HG02678 (cell line): ENCODE data around the gene PSMF1.

Experiments used
- ATAC-seq: cut with Tn5 transposase; IDR thresholded peaks from one replicate; pipeline ENCODE4 v1.9.1; 2021; ENCODE audit warnings: mild to moderate bottlenecking, moderate library complexity; ENCODE audit not compliant: unreplicated experiment

The PSMF1 gene, protein sequence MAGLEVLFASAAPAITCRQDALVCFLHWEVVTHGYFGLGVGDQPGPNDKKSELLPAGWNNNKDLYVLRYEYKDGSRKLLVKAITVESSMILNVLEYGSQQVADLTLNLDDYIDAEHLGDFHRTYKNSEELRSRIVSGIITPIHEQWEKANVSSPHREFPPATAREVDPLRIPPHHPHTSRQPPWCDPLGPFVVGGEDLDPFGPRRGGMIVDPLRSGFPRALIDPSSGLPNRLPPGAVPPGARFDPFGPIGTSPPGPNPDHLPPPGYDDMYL

DNA sequence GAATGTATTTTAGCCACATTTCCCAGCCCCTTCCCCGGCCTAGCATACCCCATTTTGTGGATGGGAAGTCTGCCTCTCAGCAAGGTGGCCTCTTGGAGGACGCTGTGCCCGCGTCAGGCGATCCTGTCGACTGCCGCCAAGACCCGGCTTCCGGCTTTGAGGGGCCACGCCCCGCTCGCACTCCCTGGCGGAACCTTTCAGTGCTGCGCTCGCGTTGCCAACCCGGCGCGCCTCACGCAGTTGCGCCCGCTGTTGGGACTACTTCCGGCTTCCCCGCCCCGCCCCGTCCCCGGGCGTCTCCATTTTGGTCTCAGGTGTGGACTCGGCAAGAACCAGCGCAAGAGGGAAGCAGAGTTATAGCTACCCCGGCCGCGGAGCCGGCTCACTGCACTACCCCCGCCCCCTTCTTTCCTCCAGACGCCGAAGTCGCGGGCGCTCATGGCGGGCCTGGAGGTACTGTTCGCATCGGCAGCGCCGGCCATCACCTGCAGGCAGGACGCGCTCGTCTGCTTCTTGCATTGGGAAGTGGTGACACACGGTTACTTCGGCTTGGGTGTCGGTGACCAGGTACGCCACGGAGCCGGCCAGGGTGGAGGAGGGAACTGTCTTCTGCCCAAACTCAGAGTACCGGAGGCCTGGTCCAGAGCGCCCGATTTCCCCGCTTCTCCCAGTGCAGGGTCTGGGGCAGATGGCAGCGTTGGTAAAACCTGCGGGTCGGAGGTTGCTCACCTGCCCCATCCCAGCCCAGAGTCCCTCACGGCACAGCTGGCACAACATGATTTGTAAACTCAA lies at the start of gene PSMF1:
TSS of gene PSMF1 (plus strand) at position 267 of the 792 bp plus-strand sequence. CDS start at position 439, 172 bp downstream.
- ATAC-seq = peak; percentile 98

DNA sequence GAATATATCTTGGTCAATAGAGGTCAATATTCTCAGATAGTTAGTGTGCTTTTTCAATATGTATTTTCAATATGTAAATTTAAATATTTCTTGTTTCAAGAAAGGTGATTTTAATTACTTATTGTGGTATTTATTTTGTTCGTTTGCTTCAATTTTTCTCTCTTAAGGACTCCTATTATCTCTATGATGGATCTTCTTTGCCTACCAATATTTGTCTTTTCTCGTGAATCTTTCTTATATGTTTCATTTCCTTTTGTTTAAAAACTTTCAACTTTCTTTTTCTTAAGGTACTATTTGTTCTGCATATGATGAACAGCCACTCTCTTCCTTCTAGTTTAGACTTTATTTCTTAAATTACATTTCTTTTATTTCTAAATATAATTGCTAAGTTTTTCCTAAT lies 46.1 kb upstream of the PSMF1 start:
- no peak for ATAC-seq

- no peak for ATAC-seq
Measured at GRCh38 chr20:1075616-1076015, 42.8 kb upstream of the PSMF1 start.

DNA sequence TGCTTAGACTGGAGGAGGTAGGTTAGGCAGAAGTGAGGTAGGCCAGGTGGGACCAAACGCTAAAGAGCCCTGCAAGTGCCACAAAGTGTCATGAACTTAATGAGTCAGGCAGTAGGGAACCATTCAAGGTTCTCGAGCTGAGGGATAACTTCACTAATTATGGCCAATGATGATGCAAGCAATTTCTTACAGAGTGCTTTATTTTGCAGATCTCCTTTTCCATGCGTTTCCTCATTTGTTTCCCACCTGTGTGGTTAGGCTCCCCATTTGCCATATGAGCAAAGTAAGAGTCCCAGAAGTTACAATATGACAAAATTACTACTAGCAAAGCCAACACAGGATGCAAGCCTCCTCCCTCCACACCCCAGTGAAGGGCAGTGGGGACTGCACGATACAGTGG lies 36.5 kb upstream of the PSMF1 start:
- no peak for ATAC-seq

DNA sequence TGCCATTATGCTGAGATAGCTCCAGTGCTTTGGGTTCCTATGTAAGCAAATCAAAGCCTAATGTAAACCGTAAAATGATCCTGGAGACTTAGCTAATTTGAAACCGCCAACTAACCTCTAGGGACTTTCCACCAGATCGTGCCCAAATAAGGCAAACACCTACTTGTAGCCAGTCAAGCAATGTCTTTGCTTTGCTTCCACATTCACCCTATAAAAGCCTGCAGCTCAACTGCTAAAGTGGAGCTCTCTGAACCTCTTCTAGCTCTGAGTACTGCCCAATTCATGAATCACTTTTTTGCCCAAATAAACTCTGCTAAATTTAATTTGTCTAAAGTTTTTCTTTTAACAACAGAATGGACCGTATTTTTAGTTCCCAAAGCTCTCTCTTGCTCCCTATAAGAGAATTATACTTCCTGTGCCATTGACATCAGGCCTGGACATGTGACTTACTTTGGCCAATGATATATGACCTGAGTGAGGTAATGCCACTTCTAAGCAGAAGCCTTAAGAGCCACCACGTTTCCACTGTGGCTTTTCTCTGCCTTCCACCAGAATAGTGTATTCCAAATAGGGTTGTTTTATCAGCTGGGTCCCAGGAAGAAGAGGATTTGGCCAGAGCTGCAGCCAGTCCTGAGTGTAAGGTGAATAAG lies 34.8 kb upstream of the PSMF1 start:
- no peak for ATAC-seq

GRCh38 chr20:1085492-1086276 lies 32.7 kb upstream of the PSMF1 start:
- no peak for ATAC-seq

GRCh38 chr20:1086277-1087213 lies 31.9 kb upstream of the PSMF1 start:
- no peak for ATAC-seq

DNA sequence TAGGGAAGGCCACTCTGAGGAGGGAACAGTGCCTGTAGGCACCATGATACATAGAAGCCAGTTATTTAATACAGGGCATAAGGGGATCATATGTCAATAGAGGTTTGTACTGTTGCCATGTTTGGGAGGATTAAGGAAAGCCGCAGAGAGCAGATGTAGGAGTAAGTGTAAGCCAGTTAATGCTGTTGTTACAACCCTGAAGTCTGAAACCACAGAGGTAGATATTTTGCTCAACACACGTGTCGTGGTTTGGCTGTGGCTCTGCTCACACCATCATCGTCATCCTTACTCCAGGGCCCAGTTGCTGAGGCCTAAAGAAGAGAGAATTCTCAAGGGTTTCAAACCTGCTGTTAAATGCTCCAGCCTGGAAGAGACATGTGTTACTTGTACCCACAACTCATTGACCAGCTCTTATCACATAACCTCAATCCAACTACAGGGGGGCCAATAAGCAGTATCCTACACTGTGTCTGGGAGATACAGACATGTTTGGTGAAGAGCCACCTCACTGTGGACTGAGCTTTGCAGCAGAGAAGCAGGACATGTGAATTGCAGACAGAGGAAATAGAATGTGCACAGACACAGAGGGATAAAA lies 31.0 kb upstream of the PSMF1 start:
- no peak for ATAC-seq

DNA sequence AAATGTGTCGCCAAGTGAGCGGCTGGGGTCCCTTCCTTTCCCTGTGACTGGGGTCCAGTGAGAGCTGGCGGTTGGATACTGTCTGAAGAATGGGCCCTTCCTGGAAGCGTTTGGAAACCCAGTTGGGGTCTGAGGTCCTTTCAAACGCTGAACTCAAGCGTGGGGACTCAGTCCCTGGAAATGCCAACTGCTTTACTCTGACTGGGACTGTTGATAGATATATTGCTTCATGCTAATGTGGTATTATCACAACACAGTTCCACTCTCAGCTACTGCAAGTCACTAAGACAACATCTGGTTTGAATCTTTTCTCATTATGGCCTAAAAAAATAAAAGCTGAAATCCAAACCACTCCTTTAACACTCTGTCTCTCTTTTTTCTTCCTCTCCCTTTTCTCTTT lies 23.7 kb upstream of the PSMF1 start:
- no peak for ATAC-seq

DNA sequence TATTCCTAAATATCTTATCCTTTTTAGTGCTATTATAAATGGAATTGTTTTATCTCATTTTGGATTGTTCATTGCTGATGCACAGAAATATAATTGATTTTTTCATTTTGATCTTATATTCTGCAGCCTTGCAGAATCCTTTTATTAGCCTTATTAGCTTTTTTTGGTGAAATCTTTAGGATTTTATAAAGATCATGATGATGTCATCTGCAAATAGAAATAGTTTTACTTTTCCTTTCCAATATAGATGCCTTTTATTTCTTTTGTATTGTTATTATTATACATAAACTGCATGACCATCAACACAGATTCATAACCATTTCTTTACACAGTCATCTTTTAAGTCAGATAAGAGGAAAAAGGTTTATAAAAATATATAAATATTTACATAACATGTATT lies 16.9 kb upstream of the PSMF1 start:
- no peak for ATAC-seq

DNA sequence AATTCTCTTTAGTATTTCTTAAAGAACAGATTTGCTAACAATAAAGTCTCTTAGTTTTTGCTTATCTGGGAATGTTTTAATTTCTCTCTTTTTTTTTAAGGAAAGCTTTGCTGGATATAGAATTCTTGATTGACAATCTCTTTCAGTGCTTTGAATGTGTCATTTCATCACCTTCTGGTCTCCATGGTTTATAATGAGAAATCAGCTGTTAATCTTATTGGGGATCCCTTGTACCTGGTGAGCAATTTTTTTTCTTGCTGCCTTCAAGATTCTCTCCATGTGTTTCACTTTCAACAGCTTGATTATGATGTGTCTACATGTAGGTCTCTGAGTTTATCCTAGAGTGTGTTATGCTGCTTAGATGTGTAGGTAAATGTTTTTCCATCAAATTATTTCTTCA lies 16.4 kb upstream of the PSMF1 start:
- no peak for ATAC-seq

DNA sequence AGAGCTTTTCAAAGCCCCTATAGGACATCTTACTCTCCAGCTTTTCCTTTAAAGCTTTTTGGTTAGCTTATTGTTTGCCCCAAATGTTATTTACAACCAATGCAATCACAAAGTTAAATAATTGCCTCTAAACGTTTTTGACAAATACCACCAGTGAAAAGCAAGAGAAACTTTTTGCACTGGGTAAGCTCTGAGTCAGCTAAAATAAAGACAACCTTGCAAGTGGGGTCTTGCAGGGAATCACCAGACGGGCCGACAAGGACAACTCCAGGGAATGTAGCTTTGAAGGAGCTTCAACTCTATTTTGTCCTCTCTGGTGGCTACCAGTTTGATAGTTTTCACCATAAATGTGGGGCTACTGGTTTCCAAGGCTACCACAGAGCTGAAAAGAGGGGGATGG lies 14.7 kb upstream of the PSMF1 start:
- no peak for ATAC-seq

DNA sequence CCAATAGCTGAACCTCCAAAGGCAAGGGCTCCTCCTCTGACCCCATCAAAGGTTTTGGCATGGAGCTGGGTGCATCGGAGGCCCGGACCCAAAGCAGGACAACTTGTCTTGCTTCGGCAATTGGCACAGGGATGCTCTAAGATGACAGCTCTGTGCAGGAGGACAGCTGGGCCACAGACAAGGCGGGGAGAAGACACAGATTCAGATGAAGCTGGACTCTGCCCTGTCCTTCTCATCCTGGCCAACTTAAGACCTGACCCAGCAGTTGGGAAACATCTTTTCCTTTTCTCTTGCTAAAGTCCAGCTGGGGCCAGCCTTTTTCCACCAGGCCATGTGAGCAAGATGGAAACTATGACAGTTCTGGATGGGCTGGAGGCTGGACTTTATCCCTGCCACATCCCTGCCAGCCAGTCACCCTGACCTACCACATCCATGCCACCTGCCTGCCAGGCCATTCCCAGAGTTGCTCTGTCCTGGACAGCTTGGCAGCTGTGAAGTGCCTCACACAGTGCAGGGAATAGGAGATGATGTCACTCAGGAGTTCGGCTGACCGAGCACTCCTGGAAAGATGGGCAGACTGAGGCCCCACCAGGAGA lies 12.7 kb upstream of the PSMF1 start:
- ATAC-seq = no peak

DNA sequence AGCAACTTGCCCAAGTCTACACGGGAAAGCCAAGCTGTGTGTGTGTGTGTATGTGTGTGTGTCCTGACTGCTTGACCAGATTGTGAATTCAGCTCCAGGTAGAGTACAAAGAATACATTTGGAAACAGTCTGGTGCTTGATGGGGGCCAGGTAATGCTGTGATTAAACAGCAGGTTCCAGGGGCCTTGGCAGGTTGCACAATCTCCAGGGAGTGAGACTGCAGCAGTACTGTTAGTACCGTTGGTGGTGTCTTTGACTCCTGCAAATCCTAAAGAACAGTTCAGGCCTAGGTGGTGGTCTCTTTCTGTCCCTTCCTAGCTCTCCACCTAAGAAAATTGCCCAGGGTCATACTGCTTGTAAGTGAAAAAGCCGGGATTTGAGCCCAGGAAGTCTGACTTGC lies 11.2 kb upstream of the PSMF1 start:
- ATAC-seq = no peak

DNA sequence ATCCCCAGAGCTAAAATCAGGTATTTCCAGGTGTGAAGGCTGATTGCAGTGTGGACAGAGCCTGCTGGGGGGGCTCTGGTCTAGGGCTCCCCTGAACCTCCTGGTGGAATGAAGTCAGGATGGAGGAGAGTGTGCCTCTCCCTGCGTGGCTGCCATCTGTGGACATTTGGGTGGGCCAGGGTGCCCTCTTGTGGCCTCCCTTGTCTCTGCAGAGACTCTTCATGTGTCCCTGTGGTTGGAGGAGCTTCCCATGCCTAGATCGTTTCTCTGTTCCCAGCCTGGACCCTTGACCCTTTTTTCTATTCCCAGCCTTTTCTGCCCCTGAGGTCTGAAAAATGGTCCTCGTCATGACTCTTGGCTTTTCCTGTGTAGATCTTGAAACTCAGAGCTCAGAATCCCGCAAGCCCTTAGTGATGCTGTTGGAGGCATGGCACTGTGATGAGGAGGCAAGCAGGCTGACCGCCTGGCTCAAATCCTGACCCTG lies 9.9 kb upstream of the PSMF1 start:
- ATAC-seq = no peak

GRCh38 chr20:1112908-1113307 lies 5.5 kb upstream of the PSMF1 start:
- ATAC-seq = no peak

- no peak for ATAC-seq
Measured at GRCh38 chr20:1118004-1118335, 432 bp upstream of the PSMF1 start.

DNA sequence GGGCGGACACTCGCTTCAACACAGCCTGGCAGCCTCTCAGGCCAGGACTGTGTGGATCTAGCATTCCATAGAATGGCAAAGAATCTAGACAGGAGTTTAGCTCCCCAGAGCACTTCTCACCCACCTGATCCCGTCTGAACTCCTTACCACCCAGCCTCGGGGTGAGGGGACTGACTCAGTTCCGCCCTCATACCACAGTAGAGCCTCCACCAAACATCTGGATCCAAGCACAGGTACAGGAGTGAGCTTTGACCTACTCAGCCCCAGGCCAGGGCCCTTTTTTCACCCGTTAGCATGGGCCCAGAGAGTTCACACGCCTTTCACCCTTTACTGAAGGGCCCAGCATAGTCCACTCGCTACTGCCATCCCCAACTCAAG lies 715 bp downstream of the PSMF1 start:
- ATAC-seq = no peak

GRCh38 chr20:1119524-1119923 lies 1.1 kb downstream of the PSMF1 start:
- no peak for ATAC-seq
